T-helper 1 cell (primary cell): ENCODE data around the gene SLC10A1.

Experiments used
- DNase-seq, 5 donors: peaks; one replicate each; pipeline ENCODE4 v3.0.0-alpha.2; 2012 to 2020

Gene SLC10A1

DNA sequence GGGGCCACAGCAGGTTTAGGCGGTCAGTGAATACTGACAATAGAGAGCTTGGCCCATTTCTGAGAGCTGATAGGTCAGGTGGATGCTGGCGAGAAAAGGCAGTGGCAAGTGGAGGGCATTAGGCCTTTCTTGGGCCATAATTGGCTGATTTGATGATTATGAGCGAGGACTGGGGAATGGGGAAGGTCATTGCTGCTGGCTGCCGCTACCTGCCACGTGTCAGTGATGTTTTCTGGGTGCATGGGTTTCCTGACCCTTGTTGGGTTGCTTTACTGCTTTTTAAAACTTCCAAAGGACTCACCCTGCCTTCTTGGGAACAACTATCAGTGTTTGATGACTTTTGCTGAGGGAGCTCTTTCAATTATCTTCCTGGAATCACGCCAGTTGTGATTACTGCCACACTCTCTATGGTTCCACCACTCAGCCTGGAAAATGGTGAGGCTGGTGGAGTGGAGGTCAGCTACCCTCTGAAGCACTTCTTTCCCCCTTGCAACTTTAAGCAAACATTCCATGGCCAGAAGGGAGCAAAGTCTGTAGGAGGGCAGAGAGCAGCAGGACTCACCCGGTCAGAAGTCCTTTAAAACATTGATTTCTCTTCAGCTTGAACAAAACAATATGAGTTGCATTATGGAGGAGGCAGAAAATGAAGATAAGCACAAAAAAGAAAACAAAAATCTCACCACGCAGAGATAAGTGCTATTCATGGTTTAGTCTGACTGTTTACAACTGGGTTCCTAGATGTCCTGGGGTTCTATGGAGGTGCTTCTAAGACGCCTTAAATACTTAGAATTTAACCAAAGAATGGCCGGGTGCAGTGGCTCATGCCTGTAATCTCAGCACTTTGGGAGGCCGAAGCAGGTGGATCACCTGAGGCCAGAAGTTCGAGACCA, 12.1 kb upstream of the SLC10A1 start:
- no peak for DNase-seq

DNA sequence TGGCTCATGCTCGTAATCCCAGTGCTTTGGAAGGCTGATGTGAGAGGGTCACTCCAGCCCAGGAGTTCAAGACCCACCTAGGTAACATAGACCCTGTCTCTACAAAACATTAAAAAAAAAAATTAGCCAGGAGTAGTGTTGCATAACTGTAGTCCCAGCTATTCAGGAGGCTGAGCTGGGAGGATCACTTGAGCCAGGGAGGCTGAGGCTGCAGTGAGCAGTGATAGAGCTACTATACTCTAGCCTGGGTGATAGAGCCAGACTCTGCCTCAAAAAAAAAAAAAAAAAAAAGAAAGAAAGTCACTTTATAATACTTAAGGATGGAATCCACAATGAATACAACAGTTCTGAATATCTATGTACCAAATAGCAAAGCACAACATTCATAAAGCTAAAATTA, 10.2 kb upstream of the SLC10A1 start:
- DNase-seq, result no peak

DNA sequence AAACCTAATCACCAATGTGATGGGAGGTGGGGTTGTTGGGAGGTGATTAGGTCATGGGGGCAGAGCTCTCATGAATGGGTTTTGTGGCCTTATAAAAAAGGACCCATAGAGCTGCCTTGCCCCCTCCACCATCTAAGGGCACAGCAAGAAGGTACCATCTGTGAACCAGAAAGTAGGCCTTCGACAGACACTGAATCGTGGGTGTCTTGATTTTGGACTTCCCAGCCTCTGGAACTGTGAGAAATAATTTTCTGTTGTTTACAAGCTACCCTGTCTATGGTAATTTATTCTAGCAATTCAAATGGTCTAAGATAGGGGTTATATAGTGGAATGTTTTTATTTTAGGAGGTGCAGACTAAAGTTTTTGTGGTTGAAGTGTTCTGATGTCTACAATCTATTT, 7.9 kb upstream of the SLC10A1 start:
- no peak for DNase-seq

DNA sequence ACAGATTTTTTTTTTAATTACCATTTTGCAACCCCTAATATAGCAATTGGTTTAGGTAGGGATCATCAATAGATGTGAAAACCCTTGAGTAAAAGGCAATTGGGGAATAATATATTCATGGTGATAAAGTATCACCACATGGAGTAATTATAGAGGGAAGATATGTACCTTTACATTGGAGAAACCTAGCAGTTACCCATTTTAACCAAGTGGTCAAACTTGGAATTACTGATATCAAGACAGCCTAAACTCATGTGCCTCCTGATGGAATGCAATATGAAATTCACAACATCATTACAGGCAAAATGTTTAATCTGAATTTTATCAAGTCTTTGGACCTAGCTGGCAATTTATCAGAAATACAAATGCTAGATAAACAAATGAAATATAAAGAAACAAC, 6.7 kb upstream of the SLC10A1 start:
- DNase-seq, result no peak

DNA sequence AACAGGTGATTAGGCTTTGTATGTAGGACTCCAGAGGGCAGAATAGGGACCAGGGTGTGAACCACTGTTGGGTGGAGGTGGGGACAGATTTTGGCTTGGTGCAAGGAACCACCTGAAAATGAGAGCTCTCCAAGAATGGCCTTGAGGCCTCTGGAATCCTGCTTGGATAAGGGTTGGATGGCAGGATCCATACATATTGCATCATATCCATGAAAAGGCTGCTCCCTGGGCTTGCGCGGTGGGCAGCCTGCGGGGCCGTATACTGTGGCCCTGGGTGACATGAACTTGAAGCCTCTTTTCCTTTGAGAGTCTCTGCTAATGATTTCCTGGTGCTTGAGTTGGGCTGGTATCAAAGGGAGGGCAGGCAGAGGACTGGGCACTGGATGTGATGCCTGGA, 1.3 kb upstream of the SLC10A1 start:
- DNase-seq, result no peak

DNA sequence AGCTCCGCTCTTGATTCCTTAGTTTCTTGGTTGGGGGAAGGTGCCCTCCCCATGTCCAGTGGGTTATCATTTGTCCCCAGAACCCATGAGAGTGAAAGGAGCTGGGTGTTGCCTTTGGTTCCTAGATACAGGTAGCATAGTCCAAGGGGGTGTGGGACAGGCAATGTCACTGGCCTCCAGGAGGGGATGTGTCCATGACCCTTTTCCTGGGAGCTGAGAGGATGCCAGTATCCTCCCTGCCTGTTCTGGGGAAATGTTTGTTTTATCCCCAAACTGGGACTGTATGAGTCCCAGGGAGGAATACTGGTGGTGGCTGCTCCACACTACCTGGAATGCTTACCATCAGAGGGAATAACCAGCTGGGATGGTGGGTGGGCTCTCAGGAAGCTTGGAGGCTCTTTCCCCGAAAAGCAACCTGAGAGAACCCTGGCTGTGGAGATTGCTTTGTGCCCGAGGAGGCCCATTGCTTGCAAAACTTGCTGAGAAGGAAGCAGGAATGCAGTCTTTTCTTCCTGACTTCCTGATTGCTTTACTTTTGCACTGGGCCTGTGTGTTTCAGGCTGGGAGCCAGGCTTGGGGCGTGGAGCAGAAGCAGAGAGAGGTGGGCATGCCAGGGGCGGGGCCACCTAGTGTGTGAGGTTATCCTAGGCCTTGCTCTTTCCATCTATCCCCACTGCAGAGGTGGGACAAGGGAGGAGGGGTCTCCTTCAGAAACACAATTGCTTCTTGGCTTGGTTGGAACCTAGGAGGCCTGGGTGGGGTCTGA, 715 bp upstream of the SLC10A1 start:
- DNase-seq, result no peak

DNA sequence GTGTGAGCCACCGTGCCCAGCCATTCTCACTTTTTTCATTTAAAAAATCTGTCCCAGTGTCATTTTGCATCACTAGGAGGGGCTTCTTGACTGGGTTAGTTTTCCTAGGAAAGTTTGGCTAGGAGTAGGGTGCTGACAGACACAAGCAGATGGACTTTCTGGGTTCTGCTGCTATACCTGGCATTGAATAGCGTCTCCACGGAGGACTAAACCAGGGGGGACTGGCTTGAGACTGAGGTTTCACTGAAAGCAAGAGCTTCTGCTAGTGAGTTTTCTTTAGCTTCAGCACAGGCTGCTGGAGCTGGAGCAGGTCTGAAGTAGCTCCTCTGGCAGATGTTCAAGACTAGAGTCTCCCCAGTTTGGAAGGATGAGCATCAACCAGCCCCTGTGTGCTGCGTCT, 1.4 kb downstream of the SLC10A1 start:
- DNase-seq, result no peak

DNA sequence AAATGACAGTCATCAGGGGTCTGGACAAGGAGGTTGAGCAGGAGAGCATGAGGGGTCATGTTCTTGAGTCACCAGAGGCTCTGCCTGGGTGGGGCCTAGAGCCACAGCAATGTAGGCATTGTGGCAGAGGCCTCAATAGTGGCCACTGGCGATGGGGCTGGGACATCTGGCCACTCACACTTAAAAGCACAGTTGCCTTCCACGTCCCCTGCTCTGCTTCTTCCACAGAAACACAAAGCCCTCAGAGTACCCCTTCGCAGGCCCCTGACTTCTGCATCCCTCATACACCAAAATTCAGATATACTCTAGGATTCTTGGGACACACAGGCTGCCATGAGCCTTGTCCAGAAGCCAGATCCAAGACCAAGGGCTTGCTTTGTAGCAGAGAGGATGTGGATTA, 2.2 kb downstream of the SLC10A1 start:
- DNase-seq, result no peak

DNA sequence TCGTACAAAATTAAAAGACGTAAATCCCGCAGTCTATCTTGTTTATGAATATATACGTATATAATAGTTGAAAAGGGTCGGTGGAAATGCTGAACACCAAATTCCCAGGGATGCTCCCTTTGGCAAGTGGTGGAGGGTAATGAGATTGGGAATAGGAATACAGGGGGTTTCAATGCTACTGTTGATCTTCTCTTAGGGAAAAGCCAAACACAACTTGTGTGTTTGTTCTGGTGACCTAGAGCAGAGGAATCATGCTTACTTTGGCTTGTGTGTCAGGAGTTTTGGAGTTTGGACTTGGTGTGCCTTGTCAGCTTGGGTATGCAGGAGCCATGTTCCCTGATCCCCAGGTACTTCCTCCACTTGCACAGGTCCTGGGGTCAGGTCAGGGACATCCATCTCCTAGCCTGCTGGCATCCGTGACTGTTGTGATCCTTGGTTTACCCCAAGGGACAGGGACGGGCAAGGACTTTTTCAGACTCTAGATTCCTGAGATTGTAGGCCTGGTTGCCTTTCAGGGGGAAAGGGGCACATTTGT, 4.1 kb downstream of the SLC10A1 start:
- DNase-seq, result no peak

DNA sequence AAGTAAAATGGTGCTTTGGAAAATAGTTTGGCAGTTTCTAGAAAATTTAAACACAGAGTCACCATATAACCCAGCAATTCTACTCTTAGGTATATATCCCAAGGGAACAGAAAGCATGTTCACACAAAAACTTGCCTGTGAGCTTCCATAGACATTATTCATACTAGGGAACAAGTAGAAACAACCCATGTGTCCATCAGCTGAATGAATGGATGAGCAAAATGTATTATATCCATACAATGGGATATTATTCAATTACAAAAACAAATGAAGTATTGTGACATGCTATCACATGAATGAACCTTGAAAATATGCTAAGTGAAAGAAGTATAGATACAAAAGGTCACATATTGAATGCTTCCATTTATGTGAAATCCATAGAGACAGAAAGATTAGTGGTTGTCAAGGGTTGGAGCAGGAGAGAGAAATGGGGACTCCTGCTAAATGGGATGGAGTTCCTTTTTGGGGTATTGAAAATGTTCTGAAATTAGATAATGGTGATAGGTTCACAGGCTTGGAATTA, 7.9 kb downstream of the SLC10A1 start:
- DNase-seq, result no peak

DNA sequence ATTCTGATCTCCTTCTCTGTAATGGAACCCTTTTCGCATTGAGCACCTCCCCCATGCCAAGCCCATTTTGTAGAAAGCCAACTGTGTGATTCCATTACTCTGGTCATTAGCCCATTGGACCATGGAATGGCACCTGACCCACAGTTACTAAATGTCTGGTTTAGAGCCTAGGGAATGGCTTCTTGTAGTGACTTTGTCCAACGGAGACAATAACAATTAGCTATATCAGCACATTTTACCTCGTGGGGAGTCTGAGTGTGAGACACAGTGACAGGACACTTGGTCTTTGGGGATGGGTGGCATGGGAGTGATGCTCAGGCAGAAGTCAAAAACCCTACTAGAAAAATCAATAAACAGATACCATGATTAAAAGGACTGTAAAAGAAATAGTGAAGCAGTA, 10.4 kb downstream of the SLC10A1 start:
- DNase-seq, result no peak

DNA sequence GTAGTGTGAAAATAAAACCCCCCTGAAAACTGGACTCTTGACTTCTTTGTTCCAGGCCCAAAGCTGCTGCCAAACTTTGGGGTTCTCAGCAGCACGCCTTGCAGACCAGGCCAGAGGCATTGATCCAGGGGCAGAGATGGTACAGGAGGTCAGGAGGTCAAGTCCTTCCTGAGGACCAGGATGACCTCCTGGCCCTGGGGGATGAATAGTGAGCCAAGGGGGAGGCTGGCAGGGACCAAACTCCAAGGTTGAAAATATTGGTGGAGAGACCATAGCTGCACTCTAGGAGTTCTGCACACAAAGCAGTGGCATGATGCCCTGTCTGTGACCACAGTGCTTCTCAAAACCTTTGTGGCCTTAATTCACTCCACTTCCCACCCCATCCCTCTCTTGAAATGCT, 12.1 kb downstream of the SLC10A1 start:
- DNase-seq, result no peak

DNA sequence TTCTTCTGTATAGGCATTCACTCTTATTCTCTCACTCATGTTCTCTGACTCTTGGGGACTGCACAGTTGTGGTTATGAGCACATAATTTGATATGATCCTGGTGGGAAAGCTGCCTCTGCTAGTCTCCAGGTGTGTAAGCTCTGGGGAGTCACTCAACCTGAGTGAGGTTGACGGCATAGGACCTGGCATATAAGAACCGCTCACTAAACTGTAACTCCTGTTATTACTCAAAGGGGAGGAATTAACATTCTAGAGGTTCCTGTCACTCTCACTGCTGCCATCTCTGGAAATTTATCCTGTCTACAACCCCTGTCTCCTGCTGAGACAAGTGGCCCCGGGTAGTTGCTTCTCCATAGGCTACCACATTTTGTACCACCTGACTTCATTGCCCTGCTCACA, 16.1 kb downstream of the SLC10A1 start:
- DNase-seq, result no peak

DNA sequence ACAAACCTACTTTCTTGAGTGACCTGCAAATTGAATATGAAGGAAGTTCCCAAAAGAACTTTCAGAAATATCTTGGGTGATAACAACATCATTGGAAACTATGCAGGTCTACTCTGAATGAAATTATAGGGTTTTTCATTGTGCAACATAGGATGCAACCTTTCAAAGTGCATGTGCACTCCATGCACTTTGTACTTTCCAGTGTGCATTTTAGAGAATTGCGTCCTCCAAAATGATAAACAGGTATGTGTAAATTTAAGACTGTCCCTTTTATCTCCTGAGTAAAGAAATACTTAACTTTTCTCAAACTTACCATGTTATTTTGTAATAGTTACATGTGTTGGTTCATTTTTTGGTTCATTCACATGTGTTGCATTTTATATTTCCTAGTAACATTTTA, 16.9 kb downstream of the SLC10A1 start:
- DNase-seq, result no peak

DNA sequence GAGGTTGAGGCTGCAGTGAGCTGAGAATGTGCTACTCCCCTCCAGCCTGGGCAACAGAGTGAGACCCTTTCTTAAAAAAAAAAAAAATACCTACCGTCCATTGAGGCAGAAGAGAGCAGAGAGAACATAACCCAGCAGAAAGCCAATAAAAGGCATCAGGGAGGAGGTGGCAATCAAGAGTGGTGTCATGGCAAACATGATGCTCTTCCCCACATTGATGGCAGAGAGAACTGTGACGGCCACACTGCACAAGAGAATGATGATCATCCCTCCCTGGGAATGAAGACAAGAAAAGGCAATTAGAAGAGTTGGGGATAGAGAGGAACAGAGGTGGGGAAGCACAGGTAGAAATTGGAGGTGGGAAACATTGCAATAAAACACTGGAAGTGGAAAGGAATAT, 18.0 kb downstream of the SLC10A1 start:
- DNase-seq, result no peak

DNA sequence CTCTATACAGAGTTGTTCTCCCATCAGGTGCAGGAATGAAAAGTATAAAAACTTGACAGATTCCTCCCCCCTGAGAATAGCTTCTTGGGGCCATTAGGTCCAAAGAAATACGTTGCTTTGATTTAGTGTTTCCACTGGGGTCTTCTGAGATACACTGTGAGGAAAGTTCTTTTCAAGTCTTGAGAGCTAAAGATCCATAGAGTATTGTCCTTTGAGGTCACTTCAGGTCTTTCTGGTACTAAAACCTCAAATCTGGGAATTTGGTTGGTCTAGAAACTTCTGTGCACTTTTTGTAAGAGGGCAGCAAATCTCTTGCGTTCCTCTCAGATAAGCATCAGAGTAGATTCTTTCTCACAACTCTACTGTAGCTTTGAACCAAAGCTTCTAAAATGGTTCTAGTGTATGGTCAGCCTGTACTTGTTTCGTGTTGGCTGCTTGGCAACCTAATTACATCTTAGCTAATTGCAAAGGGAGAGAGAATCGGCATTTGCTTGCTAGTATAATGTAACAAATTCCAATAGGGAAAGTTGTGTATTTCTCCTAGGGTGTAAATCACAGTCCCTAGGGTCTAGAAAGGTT, 20.1 kb downstream of the SLC10A1 start:
- no peak for DNase-seq

DNA sequence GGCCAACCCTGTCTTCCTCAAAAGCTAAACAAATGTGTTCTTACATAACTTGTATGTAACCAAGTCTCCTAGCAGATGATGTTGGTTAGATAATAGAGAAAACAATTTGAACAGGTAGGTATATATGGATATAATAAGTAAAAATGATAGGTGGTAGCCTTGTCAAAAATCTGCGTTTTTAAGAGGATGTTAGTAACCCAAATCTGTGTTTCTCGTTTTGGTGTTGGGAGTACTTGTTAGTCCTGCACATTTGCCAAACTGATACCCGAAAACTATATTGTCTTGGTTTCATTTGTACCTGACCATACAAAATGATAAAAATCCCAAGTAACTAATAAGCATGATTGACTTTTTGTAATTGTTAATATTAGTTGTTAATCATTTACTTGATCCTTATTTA, 22.0 kb downstream of the SLC10A1 start:
- no peak for DNase-seq

DNA sequence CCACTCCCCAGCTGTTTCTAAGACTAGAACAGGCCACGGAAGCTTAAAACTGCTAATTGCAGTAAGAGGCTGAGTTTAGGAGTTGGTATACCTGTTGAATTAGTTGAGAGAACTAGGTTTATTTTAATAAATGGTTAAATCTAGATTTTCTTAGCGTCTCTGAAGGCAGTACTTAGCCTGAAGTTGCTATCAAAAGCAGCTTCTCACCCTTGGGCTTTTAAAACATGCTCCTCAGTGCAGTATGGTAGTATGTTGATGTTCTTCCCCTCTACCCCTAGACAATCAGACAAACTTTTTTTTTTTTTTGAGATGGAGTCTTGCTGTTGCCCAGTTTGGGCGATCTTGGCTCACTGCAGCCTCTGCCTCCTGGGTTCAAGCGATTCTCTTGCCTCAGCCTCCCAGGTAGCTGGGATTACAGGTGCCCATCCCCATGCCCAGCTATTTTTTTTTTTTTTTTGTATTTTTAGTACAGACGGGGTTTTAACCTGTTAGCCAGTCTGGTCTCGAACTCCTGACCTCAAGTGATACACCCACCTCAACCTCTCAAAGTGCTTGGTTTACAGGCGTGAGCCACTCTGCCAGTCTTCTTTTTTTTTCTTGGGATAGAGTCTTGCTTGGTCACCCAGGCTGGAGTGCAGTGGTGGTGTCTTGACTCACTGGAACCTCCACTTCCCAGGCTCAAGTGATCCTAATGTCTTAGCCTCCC, 23.3 kb downstream of the SLC10A1 start:
- no peak for DNase-seq

DNA sequence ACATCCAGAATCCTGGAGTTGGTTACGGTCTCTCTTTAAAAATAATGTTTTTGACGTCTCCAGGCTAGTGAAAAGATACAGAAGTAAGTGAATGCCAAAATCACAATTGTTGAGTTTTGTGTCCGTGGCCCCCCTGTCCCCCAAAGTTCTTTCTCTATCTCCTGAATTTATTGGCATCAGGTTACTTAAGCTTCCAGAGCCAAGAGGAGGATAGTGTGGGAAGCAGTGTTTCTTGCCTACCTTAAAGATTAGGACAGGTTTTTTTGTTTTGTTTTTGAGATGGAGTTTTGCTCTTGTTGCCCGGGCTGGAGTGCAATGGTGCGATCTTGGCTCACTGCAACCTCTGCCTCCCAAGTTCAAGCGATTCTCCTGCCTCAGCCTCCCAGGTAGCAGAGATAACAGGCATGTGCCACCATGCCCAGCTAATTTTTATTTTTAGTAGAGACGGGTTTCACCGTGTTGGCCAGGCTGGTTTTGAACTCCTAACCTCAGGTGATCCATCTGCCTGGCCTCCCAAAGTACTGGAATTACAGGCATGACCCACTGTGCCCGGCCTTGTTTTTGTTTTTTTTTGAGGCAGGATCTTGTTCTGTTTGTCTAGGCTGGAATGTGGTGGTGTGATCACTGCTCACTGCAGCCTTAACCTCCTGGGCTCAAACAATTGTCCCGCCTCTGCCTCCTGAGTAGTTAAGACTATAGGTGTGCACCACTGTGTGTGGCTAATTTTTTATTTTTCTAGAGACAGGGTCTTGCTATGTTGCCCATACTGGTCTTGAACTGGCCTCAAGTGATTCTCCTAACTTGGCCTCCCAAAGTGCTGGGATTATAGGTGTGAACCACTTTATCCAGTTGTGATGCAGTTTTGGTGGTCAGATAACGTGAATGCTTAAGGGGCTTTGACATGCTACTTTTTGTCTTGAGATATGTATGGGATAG, 24.7 kb downstream of the SLC10A1 start:
- DNase-seq, result no peak

DNA sequence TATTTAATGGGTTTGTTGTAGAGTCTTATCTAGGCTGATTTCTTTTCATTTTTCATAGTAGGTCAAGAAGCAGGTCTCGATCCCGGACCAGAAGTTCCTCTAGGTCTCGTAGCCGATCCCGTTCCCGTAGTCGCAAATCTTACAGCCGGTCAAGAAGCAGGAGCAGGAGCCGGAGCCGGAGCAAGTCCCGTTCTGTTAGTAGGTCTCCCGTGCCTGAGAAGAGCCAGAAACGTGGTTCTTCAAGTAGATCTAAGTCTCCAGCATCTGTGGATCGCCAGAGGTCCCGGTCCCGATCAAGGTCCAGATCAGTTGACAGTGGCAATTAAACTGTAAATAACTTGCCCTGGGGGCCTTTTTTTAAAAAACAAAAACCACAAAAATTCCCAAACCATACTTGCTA, 25.9 kb downstream of the SLC10A1 start:
- no peak for DNase-seq

DNA sequence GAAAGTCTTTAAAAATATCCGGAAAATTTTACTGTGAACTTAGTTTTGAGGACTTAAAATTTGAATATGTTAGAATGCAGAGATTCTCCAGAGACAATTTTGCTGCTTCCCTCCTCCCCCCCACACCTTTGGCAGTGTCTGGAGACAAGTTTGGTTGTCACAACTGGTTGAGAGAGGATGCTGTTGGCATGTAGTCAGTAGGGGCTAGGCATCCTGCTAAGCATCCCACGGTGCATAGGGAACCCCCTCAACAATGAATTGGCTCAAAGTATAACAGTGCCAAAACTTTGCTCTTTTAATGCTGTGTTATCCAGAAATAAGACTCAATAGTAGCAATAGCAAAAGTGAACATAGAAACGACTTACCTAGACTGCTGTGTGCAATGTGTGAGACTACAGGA, 26.5 kb downstream of the SLC10A1 start:
- DNase-seq, result no peak

DNA sequence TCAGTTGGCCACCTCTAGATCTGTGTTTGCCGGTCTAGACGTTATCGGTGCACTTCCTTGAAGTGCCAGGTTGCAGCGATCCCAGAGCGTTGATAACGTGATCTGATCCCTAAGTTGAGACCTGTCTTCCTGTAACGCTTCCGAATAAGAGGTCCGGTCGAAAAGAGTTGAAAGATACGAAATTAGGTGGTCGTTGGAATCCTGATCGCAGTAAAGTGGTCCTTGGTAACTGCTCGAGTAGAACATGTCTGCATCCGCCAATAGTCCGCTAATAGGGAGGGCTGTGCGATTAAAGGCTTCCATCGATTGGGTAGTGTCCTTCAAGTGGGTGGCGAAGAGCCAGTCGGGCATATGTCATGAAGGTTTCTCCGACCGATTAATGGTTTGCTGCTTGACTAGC, 27.4 kb downstream of the SLC10A1 start:
- DNase-seq, result peak in 1 of 5 donors; percentile 28
